GM12878 (cell line): ENCODE measurements around the gene ATG9B. TPM values are rescaled to one million over a fixed set of nuclear protein-coding genes. Genes with fewer than 3 reads are reported as not detected.

Experiments used
- BCL11A ChIP-seq: IDR thresholded peaks from 2 replicates; pipeline ENCODE4 v1.6.1; 2011; ENCODE audit warnings: low read depth, low read length
- CBX3 ChIP-seq: fragments of 200-600 bp; sonication (generic); IDR thresholded peaks from 2 replicates; pipeline ENCODE4 v1.6.1; 2016; ENCODE audit warnings: low read depth, borderline replicate concordance
- CREM ChIP-seq: IDR thresholded peaks from 2 replicates; pipeline ENCODE4 v1.6.1; 2014; ENCODE audit warnings: antibody characterized with exemption, low read depth
- GATAD2B ChIP-seq: fragments of 450-650 bp; conservative IDR thresholded peaks from 2 replicates; pipeline ENCODE4 v1.6.1; 2017; ENCODE audit warnings: low read depth, mild to moderate bottlenecking, moderate library complexity
- NRF1 ChIP-seq: conservative IDR thresholded peaks from 2 replicates; pipeline ENCODE4 v1.6.1; 2011; ENCODE audit warnings: mild to moderate bottlenecking, low read depth, low read length, improper control_type of control experiment
- RAD21 ChIP-seq: IDR thresholded peaks from 2 replicates; pipeline ENCODE4 v1.6.1; 2011; ENCODE audit warnings: mild to moderate bottlenecking, low read depth, low read length, moderate library complexity; ENCODE audit not compliant: insufficient read depth
- SREBF2 ChIP-seq: IDR thresholded peaks from 2 replicates; pipeline ENCODE4 v1.6.1; 2012; ENCODE audit warnings: mild to moderate bottlenecking, low read length
- polyA plus RNA-seq, 11 experiments: library from polyadenylated mRNA; depleted of rRNA in 4 of 11; unstranded in 6 of 11; stranded (reverse) in 5 of 11; fragments of >200 nt; fragmentation: Nextera tagmentation in 4 of 11; fragmentation: Illumina TruSeq in 1 of 11; extraction: Ambion mirVana in 4 of 11; extraction: Trizol in 1 of 11; gene quantifications; 1 replicate in 1 of 11; 2 replicates in 10 of 11; pipeline versions ENCODE4 v1.2.1 to v1.2.3, GENCODE V29; 2011 to 2016; ENCODE audit warnings: inconsistent platforms in 2 of 11, missing spikeins in 2 of 11, low read depth in 1 of 11
- total RNA-seq, 4 experiments: library from RNA; depleted of rRNA in 3 of 4; stranded (reverse); fragments of >200 nt in 3 of 4; fragmentation: Illumina TruSeq in 1 of 4; extraction: Trizol in 1 of 4; gene quantifications; 2 replicates each; pipeline versions ENCODE4 v1.2.1 to v1.2.3, GENCODE V29; 2013 to 2021
- TF ChIP-seq, protein P1 (sequence below): fragments of 450-650 bp; conservative IDR thresholded peaks from 2 replicates; pipeline ENCODE4 v1.6.1; 2017; ENCODE audit warnings: mild to moderate bottlenecking, moderate library complexity
- TF ChIP-seq, protein P2 (sequence below): fragments of 450-650 bp; IDR thresholded peaks from 2 replicates; pipeline ENCODE4 v1.6.1; 2017; ENCODE audit warnings: mild to moderate bottlenecking, moderate library complexity
- TF ChIP-seq, protein P3 (sequence below): fragments of 450-650 bp; IDR thresholded peaks from 2 replicates; pipeline ENCODE4 v1.6.1; 2016; ENCODE audit warnings: mild to moderate bottlenecking, moderate library complexity, borderline replicate concordance
- TF ChIP-seq, protein P4 (sequence below): fragments of 450-650 bp; IDR thresholded peaks from 2 replicates; pipeline ENCODE4 v1.6.1; 2017; ENCODE audit warnings: mild to moderate bottlenecking

The ATG9B gene
- total and polyA plus RNA-seq, 10 of the 15 experiments (the other 5 are each of a cell fraction or from before 2014, with no cell fraction given): 0.01 to 0.83 (median 0.12) TPM; not detected in 2

GRCh38 chr7:151034312-151035025 lies 10.2 kb upstream of the ATG9B start (continued):
- TF ChIP-seq, protein P1, sequence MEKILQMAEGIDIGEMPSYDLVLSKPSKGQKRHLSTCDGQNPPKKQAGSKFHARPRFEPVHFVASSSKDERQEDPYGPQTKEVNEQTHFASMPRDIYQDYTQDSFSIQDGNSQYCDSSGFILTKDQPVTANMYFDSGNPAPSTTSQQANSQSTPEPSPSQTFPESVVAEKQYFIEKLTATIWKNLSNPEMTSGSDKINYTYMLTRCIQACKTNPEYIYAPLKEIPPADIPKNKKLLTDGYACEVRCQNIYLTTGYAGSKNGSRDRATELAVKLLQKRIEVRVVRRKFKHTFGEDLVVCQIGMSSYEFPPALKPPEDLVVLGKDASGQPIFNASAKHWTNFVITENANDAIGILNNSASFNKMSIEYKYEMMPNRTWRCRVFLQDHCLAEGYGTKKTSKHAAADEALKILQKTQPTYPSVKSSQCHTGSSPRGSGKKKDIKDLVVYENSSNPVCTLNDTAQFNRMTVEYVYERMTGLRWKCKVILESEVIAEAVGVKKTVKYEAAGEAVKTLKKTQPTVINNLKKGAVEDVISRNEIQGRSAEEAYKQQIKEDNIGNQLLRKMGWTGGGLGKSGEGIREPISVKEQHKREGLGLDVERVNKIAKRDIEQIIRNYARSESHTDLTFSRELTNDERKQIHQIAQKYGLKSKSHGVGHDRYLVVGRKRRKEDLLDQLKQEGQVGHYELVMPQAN: no peak
- TF ChIP-seq NRF1 (no peak), CREM (no peak), CBX3 (no peak), SREBF2 (no peak), GATAD2B (no peak), BCL11A (no peak), RAD21 (no peak)
- TF ChIP-seq, protein P2, sequence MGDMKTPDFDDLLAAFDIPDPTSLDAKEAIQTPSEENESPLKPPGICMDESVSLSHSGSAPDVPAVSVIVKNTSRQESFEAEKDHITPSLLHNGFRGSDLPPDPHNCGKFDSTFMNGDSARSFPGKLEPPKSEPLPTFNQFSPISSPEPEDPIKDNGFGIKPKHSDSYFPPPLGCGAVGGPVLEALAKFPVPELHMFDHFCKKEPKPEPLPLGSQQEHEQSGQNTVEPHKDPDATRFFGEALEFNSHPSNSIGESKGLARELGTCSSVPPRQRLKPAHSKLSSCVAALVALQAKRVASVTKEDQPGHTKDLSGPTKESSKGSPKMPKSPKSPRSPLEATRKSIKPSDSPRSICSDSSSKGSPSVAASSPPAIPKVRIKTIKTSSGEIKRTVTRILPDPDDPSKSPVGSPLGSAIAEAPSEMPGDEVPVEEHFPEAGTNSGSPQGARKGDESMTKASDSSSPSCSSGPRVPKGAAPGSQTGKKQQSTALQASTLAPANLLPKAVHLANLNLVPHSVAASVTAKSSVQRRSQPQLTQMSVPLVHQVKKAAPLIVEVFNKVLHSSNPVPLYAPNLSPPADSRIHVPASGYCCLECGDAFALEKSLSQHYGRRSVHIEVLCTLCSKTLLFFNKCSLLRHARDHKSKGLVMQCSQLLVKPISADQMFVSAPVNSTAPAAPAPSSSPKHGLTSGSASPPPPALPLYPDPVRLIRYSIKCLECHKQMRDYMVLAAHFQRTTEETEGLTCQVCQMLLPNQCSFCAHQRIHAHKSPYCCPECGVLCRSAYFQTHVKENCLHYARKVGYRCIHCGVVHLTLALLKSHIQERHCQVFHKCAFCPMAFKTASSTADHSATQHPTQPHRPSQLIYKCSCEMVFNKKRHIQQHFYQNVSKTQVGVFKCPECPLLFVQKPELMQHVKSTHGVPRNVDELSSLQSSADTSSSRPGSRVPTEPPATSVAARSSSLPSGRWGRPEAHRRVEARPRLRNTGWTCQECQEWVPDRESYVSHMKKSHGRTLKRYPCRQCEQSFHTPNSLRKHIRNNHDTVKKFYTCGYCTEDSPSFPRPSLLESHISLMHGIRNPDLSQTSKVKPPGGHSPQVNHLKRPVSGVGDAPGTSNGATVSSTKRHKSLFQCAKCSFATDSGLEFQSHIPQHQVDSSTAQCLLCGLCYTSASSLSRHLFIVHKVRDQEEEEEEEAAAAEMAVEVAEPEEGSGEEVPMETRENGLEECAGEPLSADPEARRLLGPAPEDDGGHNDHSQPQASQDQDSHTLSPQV: no peak
- TF ChIP-seq, protein P3, sequence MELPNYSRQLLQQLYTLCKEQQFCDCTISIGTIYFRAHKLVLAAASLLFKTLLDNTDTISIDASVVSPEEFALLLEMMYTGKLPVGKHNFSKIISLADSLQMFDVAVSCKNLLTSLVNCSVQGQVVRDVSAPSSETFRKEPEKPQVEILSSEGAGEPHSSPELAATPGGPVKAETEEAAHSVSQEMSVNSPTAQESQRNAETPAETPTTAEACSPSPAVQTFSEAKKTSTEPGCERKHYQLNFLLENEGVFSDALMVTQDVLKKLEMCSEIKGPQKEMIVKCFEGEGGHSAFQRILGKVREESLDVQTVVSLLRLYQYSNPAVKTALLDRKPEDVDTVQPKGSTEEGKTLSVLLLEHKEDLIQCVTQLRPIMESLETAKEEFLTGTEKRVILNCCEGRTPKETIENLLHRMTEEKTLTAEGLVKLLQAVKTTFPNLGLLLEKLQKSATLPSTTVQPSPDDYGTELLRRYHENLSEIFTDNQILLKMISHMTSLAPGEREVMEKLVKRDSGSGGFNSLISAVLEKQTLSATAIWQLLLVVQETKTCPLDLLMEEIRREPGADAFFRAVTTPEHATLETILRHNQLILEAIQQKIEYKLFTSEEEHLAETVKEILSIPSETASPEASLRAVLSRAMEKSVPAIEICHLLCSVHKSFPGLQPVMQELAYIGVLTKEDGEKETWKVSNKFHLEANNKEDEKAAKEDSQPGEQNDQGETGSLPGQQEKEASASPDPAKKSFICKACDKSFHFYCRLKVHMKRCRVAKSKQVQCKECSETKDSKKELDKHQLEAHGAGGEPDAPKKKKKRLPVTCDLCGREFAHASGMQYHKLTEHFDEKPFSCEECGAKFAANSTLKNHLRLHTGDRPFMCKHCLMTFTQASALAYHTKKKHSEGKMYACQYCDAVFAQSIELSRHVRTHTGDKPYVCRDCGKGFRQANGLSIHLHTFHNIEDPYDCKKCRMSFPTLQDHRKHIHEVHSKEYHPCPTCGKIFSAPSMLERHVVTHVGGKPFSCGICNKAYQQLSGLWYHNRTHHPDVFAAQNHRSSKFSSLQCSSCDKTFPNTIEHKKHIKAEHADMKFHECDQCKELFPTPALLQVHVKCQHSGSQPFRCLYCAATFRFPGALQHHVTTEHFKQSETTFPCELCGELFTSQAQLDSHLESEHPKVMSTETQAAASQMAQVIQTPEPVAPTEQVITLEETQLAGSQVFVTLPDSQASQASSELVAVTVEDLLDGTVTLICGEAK: no peak
- TF ChIP-seq, protein P4, sequence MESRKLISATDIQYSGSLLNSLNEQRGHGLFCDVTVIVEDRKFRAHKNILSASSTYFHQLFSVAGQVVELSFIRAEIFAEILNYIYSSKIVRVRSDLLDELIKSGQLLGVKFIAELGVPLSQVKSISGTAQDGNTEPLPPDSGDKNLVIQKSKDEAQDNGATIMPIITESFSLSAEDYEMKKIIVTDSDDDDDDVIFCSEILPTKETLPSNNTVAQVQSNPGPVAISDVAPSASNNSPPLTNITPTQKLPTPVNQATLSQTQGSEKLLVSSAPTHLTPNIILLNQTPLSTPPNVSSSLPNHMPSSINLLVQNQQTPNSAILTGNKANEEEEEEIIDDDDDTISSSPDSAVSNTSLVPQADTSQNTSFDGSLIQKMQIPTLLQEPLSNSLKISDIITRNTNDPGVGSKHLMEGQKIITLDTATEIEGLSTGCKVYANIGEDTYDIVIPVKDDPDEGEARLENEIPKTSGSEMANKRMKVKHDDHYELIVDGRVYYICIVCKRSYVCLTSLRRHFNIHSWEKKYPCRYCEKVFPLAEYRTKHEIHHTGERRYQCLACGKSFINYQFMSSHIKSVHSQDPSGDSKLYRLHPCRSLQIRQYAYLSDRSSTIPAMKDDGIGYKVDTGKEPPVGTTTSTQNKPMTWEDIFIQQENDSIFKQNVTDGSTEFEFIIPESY: no peak
